HEK293 (cell line): Measurements from ENCODE around the gene CCDC8.
A peak's percentile ranks its signal among the peaks of the same experiment; 100 is the strongest.

Experiments
- CTCF ChIA-PET: fragments of 350-600 bp; formaldehyde crosslinking; extraction: SDS; loops from one replicate; lab custom pipeline; 2021; ENCODE audit warnings: antibody characterized with exemption; lab: Yijun Ruan, JAX
- POLR2A ChIA-PET: fragments of 300-600 bp; formaldehyde crosslinking; extraction: SDS; loops from one replicate; lab custom pipeline; 2020; ENCODE audit warnings: antibody characterized with exemption, inconsistent platforms; lab: Yijun Ruan, JAX
- H3K27ac ChIP-seq: fragments of 200-500 bp; sonication (Bioruptor generic); 2 replicates; pipeline ENCODE4 v1.5.1; 2014; ENCODE audit warnings: low read depth, low read length, control low read depth, inconsistent platforms; ENCODE audit errors: extremely low read depth
- H3K36me3 ChIP-seq, 2 experiments: fragments of 200-500 bp in 1 of 2; sonication (Bioruptor generic) in 1 of 2; 1 replicate in 1 of 2; 2 replicates in 1 of 2; pipeline ENCODE4 v1.5.1; 2014 to 2017; ENCODE audit warnings: inconsistent platforms in 2 of 2, low read length in 2 of 2; ENCODE audit not compliant: control insufficient read depth in 2 of 2, insufficient read depth in 1 of 2
- H3K4me1 ChIP-seq: fragments of 200-500 bp; sonication (Bioruptor generic); 2 replicates; pipeline ENCODE4 v1.5.1; 2014; ENCODE audit warnings: mild to moderate bottlenecking, low read length, inconsistent platforms; ENCODE audit not compliant: control insufficient read depth, insufficient read depth
- H3K4me3 ChIP-seq: 2 replicates; pipeline ENCODE4 v1.5.1; 2011; ENCODE audit warnings: low read depth, mild to moderate bottlenecking, control low read depth, low read length, moderate library complexity
- H3K9me3 ChIP-seq: fragments of 200-500 bp; sonication (Bioruptor generic); 2 replicates; pipeline ENCODE4 v1.5.1; 2014; ENCODE audit warnings: low read depth, low read length, inconsistent platforms; ENCODE audit not compliant: control insufficient read depth, insufficient read depth
- BCL11A ChIP-seq: fragments of 450-650 bp; formaldehyde crosslinking; IDR thresholded peaks from 2 replicates; pipeline ENCODE4 v1.5.1; 2016; ENCODE audit warnings: low read depth, missing biosample characterization, missing genetic modification characterization
- KLF1 ChIP-seq: fragments of 450-650 bp; formaldehyde crosslinking; IDR thresholded peaks from 2 replicates; pipeline ENCODE4 v1.5.1; 2016; ENCODE audit warnings: missing biosample characterization, missing genetic modification characterization
- MYNN ChIP-seq: fragments of 450-650 bp; formaldehyde crosslinking; IDR thresholded peaks from 2 replicates; pipeline ENCODE4 v1.5.1; 2016; ENCODE audit warnings: missing biosample characterization, missing genetic modification characterization, borderline replicate concordance
- MZF1 ChIP-seq: fragments of 450-650 bp; formaldehyde crosslinking; IDR thresholded peaks from 2 replicates; pipeline ENCODE4 v1.5.1; 2017; ENCODE audit warnings: missing biosample characterization, missing genetic modification characterization, borderline replicate concordance
- SP3 ChIP-seq: fragments of 450-650 bp; formaldehyde crosslinking; IDR thresholded peaks from 2 replicates; pipeline ENCODE4 v1.5.1; 2016; ENCODE audit warnings: missing biosample characterization, missing genetic modification characterization
- ZBTB48 ChIP-seq: fragments of 450-650 bp; formaldehyde crosslinking; IDR thresholded peaks from 2 replicates; pipeline ENCODE4 v1.5.1; 2016; ENCODE audit warnings: missing biosample characterization, missing genetic modification characterization
- ZBTB8A ChIP-seq: fragments of 450-650 bp; formaldehyde crosslinking; IDR thresholded peaks from 2 replicates; pipeline ENCODE4 v1.5.1; 2016; ENCODE audit warnings: missing biosample characterization, missing genetic modification characterization
- ZFP37 ChIP-seq: fragments of 450-650 bp; formaldehyde crosslinking; IDR thresholded peaks from 2 replicates; pipeline ENCODE4 v1.5.1; 2016; ENCODE audit warnings: missing biosample characterization, missing genetic modification characterization
- ZNF157 ChIP-seq: fragments of 450-650 bp; formaldehyde crosslinking; IDR thresholded peaks from 2 replicates; pipeline ENCODE4 v1.5.1; 2016; ENCODE audit warnings: missing biosample characterization, missing genetic modification characterization
- ZNF184 ChIP-seq: fragments of 450-650 bp; IDR thresholded peaks from 2 replicates; pipeline ENCODE4 v1.5.1; 2018; ENCODE audit warnings: missing biosample characterization, mild to moderate bottlenecking, missing genetic modification characterization
- ZNF202 ChIP-seq: fragments of 450-650 bp; formaldehyde crosslinking; IDR thresholded peaks from 2 replicates; pipeline ENCODE4 v1.5.1; 2016; ENCODE audit warnings: missing biosample characterization, missing genetic modification characterization, borderline replicate concordance
- ZNF23 ChIP-seq: fragments of 450-650 bp; formaldehyde crosslinking; IDR thresholded peaks from 2 replicates; pipeline ENCODE4 v1.5.1; 2016; ENCODE audit warnings: missing biosample characterization, missing genetic modification characterization, borderline replicate concordance
- ZNF274 ChIP-seq, 2 experiments: fragments of 200-500 bp in 1 of 2; fragments of 450-650 bp in 1 of 2; sonication (Bioruptor generic) in 1 of 2; formaldehyde crosslinking in 1 of 2; IDR thresholded peaks; 2 replicates each; pipeline versions ENCODE4 v1.5.1 to v1.6.1; 2014 to 2016; ENCODE audit warnings: borderline replicate concordance in 1 of 2, inconsistent platforms in 1 of 2, low read length in 1 of 2, missing biosample characterization in 1 of 2, missing genetic modification characterization in 1 of 2
- ZNF350 ChIP-seq: fragments of 450-650 bp; formaldehyde crosslinking; IDR thresholded peaks from 2 replicates; pipeline ENCODE4 v1.5.0; 2017; ENCODE audit warnings: missing biosample characterization, mild to moderate bottlenecking, missing genetic modification characterization
- ZNF416 ChIP-seq: fragments of 450-650 bp; formaldehyde crosslinking; IDR thresholded peaks from 2 replicates; pipeline ENCODE4 v1.5.1; 2016; ENCODE audit warnings: missing biosample characterization, missing genetic modification characterization
- ZNF433 ChIP-seq: fragments of 450-650 bp; formaldehyde crosslinking; IDR thresholded peaks from 2 replicates; pipeline ENCODE4 v1.5.1; 2016; ENCODE audit warnings: missing biosample characterization, missing genetic modification characterization, low read depth
- ZNF501 ChIP-seq: fragments of 450-650 bp; formaldehyde crosslinking; IDR thresholded peaks from 2 replicates; pipeline ENCODE4 v1.5.1; 2016; ENCODE audit warnings: missing biosample characterization, missing genetic modification characterization
- ZNF529 ChIP-seq: fragments of 450-650 bp; formaldehyde crosslinking; IDR thresholded peaks from 2 replicates; pipeline ENCODE4 v1.5.1; 2017; ENCODE audit warnings: missing genetic modification characterization, missing biosample characterization; ENCODE audit not compliant: insufficient replicate concordance
- ZNF571 ChIP-seq: fragments of 450-650 bp; formaldehyde crosslinking; IDR thresholded peaks from 2 replicates; pipeline ENCODE4 v1.5.0; 2017; ENCODE audit warnings: missing biosample characterization, missing genetic modification characterization
- ZNF664 ChIP-seq: fragments of 450-650 bp; formaldehyde crosslinking; IDR thresholded peaks from 2 replicates; pipeline ENCODE4 v1.5.1; 2016; ENCODE audit warnings: missing biosample characterization, missing genetic modification characterization
- TF ChIP-seq, protein P1 (sequence below): fragments of 450-650 bp; formaldehyde crosslinking; IDR thresholded peaks from 2 replicates; pipeline ENCODE4 v1.5.1; 2016; ENCODE audit warnings: missing biosample characterization, missing genetic modification characterization
- TF ChIP-seq, protein P2 (sequence below): fragments of 450-650 bp; IDR thresholded peaks from 2 replicates; pipeline ENCODE4 v1.5.1; 2018; ENCODE audit warnings: missing biosample characterization, missing genetic modification characterization
- TF ChIP-seq, protein P3 (sequence below): fragments of 450-650 bp; formaldehyde crosslinking; IDR thresholded peaks from 2 replicates; pipeline ENCODE4 v1.5.1; 2016; ENCODE audit warnings: missing biosample characterization, missing genetic modification characterization, borderline replicate concordance

The CCDC8 gene

DNA sequence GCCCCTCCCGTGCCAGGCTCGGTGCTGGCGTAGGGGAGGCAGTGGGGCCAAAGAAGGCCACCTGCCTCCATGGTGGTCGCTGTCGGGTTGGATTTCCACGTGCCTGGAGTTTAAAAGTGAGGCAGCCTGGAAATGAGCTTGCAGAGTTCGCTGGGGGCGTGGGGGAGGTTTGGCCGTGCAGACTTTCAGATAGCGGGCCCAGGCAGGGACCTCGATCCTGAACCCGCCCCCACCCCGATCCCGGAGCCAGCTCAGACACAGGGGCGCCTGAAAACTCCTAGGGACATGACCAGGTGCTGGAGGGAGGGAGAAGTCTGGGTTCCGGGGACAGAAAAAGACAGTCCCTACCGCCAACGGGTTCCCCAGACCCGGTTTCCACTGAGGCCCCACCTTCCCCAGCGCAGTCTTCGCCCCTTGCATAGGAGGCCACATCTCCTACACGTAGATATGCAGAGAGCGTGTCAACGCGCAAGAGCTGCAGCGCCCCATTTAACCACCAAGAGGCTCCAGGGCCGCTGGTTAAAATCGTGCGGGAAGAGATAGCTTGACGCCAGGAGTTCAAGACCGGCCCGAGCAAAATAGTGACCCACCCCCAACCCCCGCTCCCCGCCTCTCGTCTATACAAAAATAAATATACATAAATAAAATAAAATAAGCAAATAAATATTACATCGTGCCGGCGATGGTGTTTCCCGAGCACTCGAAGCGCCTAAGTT lies 8.5 kb downstream of the CCDC8 start (continued):
- TF ChIP-seq ZNF23 (tag by site-specific recombination): no peak
- TF ChIP-seq, all 188 proteins: peak for 0

DNA sequence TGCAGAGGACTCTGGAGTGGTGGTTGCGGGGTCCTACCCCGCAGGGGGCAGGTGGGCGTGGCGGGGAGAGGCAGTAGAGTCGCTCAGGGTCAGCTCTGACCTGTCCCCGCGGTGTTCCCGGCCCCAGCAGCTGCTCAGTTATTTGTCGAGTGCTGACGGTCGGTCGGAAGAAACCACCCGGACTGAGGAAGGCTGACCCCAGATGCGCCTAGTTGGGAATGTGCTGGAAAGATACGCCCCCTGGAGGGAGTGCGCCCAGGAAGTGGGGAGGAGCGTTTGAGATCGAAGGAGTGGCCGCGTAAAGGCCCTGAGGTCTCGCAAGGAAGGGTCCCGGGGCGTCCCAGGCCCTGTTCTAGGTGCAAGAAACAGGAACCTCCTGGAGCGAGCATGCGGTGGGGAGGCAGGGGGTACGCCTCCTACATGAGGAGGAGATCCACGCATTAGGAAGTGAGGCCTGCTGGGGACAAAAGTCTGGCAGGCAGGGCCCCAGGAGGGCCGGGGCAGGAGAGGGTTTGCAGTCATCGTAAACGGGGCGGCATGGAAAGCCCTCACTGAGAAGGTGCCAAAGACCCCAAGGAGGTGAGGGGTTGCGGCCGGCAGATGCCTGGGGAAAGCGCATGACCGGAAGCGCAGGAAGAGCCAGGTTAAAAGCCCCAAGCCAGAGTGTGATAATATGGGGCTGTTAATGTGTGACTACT lies 9.2 kb downstream of the CCDC8 start:
- Histone ChIP-seq H3K4me3 (no peak overlapping the region), H3K27ac (no peak overlapping the region), H3K4me1 (peaks cover 3% of the 10 kb centered on the region; the same call in 1 of the 2 replicates), H3K9me3 (no peaks in the 10 kb centered on the region), H3K36me3 (no peaks in the 10 kb centered on the region; a peak in 1 of 3 replicates)
- POLR2A ChIA-PET: interaction anchor here (0.6 kb wide), 1 partner anchor 746 kb away, joined by 3 read pairs; no protein-coding TSS in a partner anchor
- CTCF ChIA-PET: interaction anchor here (0.7 to 6.3 kb wide), 13 partner anchors 8 to 675 kb away, joined by 3 to 89 read pairs (median 4); no protein-coding TSS in a partner anchor
- no peak for TF ChIP-seq MYNN
- no peak for TF ChIP-seq ZBTB8A (tag by site-specific recombination)
- TF ChIP-seq BCL11A (tag by site-specific recombination): no peak
- TF ChIP-seq, protein P1, sequence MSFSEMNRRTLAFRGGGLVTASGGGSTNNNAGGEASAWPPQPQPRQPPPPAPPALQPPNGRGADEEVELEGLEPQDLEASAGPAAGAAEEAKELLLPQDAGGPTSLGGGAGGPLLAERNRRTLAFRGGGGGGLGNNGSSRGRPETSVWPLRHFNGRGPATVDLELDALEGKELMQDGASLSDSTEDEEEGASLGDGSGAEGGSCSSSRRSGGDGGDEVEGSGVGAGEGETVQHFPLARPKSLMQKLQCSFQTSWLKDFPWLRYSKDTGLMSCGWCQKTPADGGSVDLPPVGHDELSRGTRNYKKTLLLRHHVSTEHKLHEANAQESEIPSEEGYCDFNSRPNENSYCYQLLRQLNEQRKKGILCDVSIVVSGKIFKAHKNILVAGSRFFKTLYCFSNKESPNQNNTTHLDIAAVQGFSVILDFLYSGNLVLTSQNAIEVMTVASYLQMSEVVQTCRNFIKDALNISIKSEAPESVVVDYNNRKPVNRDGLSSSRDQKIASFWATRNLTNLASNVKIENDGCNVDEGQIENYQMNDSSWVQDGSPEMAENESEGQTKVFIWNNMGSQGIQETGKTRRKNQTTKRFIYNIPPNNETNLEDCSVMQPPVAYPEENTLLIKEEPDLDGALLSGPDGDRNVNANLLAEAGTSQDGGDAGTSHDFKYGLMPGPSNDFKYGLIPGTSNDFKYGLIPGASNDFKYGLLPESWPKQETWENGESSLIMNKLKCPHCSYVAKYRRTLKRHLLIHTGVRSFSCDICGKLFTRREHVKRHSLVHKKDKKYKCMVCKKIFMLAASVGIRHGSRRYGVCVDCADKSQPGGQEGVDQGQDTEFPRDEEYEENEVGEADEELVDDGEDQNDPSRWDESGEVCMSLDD (tag by site-specific recombination): no peak
- no peak for TF ChIP-seq MZF1 (tag by site-specific recombination)
- no peak for TF ChIP-seq ZNF23 (tag by site-specific recombination)
- TF ChIP-seq ZNF416 (tag by site-specific recombination): no peak
- TF ChIP-seq ZNF433 (tag by site-specific recombination): no peak
- TF ChIP-seq ZNF350 (tag by site-specific recombination): no peak
- TF ChIP-seq ZNF571 (tag by site-specific recombination): no peak
- no peak for TF ChIP-seq ZNF157 (tag by site-specific recombination)
- TF ChIP-seq, protein P2, sequence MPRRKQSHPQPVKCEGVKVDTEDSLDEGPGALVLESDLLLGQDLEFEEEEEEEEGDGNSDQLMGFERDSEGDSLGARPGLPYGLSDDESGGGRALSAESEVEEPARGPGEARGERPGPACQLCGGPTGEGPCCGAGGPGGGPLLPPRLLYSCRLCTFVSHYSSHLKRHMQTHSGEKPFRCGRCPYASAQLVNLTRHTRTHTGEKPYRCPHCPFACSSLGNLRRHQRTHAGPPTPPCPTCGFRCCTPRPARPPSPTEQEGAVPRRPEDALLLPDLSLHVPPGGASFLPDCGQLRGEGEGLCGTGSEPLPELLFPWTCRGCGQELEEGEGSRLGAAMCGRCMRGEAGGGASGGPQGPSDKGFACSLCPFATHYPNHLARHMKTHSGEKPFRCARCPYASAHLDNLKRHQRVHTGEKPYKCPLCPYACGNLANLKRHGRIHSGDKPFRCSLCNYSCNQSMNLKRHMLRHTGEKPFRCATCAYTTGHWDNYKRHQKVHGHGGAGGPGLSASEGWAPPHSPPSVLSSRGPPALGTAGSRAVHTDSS (tag by site-specific recombination): no peak
- no peak for TF ChIP-seq ZBTB48 (tag by site-specific recombination)
- TF ChIP-seq ZNF664 (tag by site-specific recombination): no peak
- no peak for TF ChIP-seq ZNF202
- no peak for TF ChIP-seq ZNF274 (IDR thresholded peaks at IDR 0.05; ENCODE audit: low read length)
- TF ChIP-seq ZNF274 (tag by site-specific recombination; IDR thresholded peaks at IDR 0.05; ENCODE audit: borderline replicate concordance): no peak
- TF ChIP-seq KLF1 (tag by site-specific recombination): peak; percentile 42
- TF ChIP-seq, protein P3, sequence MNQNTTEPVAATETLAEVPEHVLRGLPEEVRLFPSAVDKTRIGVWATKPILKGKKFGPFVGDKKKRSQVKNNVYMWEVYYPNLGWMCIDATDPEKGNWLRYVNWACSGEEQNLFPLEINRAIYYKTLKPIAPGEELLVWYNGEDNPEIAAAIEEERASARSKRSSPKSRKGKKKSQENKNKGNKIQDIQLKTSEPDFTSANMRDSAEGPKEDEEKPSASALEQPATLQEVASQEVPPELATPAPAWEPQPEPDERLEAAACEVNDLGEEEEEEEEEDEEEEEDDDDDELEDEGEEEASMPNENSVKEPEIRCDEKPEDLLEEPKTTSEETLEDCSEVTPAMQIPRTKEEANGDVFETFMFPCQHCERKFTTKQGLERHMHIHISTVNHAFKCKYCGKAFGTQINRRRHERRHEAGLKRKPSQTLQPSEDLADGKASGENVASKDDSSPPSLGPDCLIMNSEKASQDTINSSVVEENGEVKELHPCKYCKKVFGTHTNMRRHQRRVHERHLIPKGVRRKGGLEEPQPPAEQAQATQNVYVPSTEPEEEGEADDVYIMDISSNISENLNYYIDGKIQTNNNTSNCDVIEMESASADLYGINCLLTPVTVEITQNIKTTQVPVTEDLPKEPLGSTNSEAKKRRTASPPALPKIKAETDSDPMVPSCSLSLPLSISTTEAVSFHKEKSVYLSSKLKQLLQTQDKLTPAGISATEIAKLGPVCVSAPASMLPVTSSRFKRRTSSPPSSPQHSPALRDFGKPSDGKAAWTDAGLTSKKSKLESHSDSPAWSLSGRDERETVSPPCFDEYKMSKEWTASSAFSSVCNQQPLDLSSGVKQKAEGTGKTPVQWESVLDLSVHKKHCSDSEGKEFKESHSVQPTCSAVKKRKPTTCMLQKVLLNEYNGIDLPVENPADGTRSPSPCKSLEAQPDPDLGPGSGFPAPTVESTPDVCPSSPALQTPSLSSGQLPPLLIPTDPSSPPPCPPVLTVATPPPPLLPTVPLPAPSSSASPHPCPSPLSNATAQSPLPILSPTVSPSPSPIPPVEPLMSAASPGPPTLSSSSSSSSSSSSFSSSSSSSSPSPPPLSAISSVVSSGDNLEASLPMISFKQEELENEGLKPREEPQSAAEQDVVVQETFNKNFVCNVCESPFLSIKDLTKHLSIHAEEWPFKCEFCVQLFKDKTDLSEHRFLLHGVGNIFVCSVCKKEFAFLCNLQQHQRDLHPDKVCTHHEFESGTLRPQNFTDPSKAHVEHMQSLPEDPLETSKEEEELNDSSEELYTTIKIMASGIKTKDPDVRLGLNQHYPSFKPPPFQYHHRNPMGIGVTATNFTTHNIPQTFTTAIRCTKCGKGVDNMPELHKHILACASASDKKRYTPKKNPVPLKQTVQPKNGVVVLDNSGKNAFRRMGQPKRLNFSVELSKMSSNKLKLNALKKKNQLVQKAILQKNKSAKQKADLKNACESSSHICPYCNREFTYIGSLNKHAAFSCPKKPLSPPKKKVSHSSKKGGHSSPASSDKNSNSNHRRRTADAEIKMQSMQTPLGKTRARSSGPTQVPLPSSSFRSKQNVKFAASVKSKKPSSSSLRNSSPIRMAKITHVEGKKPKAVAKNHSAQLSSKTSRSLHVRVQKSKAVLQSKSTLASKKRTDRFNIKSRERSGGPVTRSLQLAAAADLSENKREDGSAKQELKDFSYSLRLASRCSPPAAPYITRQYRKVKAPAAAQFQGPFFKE (tag by site-specific recombination): no peak
- no peak for TF ChIP-seq ZNF184
- TF ChIP-seq ZNF529 (tag by site-specific recombination): no peak
- TF ChIP-seq ZFP37: no peak
- no peak for TF ChIP-seq SP3
- TF ChIP-seq ZNF501 (tag by site-specific recombination): no peak
